Vagina (tissue), 2 donors: ENCODE data around the gene COQ2.

ENCODE experiments used
- POLR2A ChIP-seq, 2 donors: fragments of 450-650 bp; IDR thresholded peaks; one replicate each; pipeline ENCODE4 v1.6.1; 2017; ENCODE audit warnings: antibody characterized with exemption in 2 of 2, mild to moderate bottlenecking in 2 of 2, moderate library complexity in 2 of 2
- TF ChIP-seq, protein P1 (sequence below), 3 experiments: fragments of 450-650 bp in 2 of 3; fragments of 200-600 bp in 1 of 3; sonication (generic) in 1 of 3; IDR thresholded peaks; one replicate each; pipeline ENCODE4 v1.5.1; 2017 to 2019; ENCODE audit warnings: antibody characterized with exemption in 3 of 3, mild to moderate bottlenecking in 2 of 3, moderate library complexity in 2 of 3

DNA sequence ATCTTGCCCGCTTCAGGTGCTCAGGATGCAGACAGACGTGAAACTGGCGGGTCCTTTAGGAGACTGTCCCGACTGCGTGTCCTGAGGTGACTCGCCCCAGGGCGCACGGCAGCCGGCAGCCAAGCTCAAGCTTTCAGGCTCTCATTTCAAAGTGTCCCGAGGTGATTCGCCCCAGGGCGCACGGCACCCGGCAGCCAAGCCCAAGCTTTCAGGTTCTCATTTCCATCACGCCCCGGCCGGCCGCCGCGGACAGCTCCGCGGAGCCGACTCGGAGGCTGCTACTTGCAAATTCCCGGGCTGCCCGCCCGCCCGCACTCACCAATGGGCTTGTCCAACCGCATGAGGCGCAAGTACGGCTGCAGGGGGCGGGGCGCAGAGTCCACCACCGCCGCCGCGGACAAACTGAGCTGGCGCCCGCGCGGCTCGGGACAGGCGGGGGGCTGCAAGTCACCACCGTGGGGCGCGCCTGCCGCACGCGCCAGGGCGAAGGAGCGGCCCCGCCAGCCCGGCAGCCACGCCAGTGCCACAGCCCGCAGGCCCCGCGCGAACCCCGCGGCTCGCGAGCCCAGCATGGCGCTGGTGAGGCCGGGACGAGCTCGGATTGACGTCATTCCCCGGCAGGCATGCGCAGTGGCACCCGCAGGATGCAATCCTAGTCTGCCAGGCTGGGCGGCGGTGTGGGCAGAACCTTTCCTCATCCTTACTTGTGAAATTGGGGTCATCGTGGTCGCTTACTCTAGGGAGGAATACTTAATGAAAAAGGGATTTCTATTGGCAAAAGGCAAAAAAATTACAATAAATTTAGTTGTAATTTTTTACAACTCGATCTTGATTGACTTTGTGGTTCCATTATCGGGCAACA, at the start of gene COQ2:
- TF ChIP-seq, protein P1, sequence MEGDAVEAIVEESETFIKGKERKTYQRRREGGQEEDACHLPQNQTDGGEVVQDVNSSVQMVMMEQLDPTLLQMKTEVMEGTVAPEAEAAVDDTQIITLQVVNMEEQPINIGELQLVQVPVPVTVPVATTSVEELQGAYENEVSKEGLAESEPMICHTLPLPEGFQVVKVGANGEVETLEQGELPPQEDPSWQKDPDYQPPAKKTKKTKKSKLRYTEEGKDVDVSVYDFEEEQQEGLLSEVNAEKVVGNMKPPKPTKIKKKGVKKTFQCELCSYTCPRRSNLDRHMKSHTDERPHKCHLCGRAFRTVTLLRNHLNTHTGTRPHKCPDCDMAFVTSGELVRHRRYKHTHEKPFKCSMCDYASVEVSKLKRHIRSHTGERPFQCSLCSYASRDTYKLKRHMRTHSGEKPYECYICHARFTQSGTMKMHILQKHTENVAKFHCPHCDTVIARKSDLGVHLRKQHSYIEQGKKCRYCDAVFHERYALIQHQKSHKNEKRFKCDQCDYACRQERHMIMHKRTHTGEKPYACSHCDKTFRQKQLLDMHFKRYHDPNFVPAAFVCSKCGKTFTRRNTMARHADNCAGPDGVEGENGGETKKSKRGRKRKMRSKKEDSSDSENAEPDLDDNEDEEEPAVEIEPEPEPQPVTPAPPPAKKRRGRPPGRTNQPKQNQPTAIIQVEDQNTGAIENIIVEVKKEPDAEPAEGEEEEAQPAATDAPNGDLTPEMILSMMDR (IDR thresholded peaks at IDR 0.05), result peak in 1 of 3 experiments; percentile 35
- TF ChIP-seq POLR2A (IDR thresholded peaks at IDR 0.05), result peak in 1 of 2 donors; percentile 38
